ENCODE measurements around the gene ZNF148. TPM values are rescaled to one million over a fixed set of nuclear protein-coding genes. Genes with fewer than 3 reads are reported as not detected.

ZNF148 gene
- total RNA-seq, 2 experiments from 2014 or later, result 30.3 to 37.7 TPM

GRCh38 chr3:125239266-125239665 is 135.9 kb downstream of the ZNF148 start:
- H3K27me3 Mint-ChIP-seq, result no peaks in the 10 kb centered on the region
- no peak for DNase-seq
- ChIA-PET CTCF (no interaction called here), POLR2A (no interaction called here)
- H3K36me3 Mint-ChIP-seq (ENCODE audit: low read depth), result peaks cover 40% of the 10 kb centered on the region
- peaks cover 6% of the 10 kb centered on the region for H3K9me3 Mint-ChIP-seq (ENCODE audit: low read depth)
- ATAC-seq, result no peak
- no peak overlapping the region for H3K27ac Mint-ChIP-seq
- no peaks in the 10 kb centered on the region for H3K4me1 Mint-ChIP-seq
- H3K4me3 Mint-ChIP-seq, result no peak overlapping the region
- intact Hi-C loops (cut with DNase I, micrococcal nuclease), result loop anchor here (10.0 kb wide), 1 partner anchor 346 kb away; no protein-coding TSS in a partner anchor

- H3K36me3 Mint-ChIP-seq (ENCODE audit: low read depth), result peaks cover 40% of the 10 kb centered on the region
- POLR2A ChIA-PET, result no interaction called here
- peak; percentile 30 for ATAC-seq
- no peak overlapping the region for H3K4me3 Mint-ChIP-seq
- H3K4me1 Mint-ChIP-seq, result no peaks in the 10 kb centered on the region
- peaks cover 6% of the 10 kb centered on the region for H3K9me3 Mint-ChIP-seq (ENCODE audit: low read depth)
- intact Hi-C loops (cut with DNase I, micrococcal nuclease), result loop anchor here (10.0 kb wide), 1 partner anchor 346 kb away; no protein-coding TSS in a partner anchor
- H3K27me3 Mint-ChIP-seq, result no peaks in the 10 kb centered on the region
- DNase-seq, result no peak
- CTCF ChIA-PET, result no interaction called here
- H3K27ac Mint-ChIP-seq, result no peak overlapping the region
Measured at GRCh38 chr3:125238759-125239158, 136.4 kb downstream of the ZNF148 start.

GRCh38 chr3:125236331-125236903 is 138.7 kb downstream of the ZNF148 start:
- ChIA-PET CTCF (interaction anchor here (0.8 to 1.3 kb wide), 2 partner anchors 14 to 349 kb away, joined by 3 read pairs; no protein-coding TSS in a partner anchor), POLR2A (no interaction called here)
- Mint-ChIP-seq H3K4me3 (no peak overlapping the region), H3K9me3 (ENCODE audit: low read depth) (peaks cover 6% of the 10 kb centered on the region), H3K27me3 (no peaks in the 10 kb centered on the region), H3K36me3 (ENCODE audit: low read depth) (peaks cover 51% of the 10 kb centered on the region), H3K4me1 (peaks cover 19% of the 10 kb centered on the region), H3K27ac (no peak overlapping the region)
- intact Hi-C loops (cut with DNase I, micrococcal nuclease), result loop anchor here (10.0 kb wide), 1 partner anchor 348 kb away; no protein-coding TSS in a partner anchor
- no peak for DNase-seq
- no peak for ATAC-seq

GRCh38 chr3:125234831-125235230 is 140.3 kb downstream of the ZNF148 start:
- peaks cover 54% of the 10 kb centered on the region for H3K36me3 Mint-ChIP-seq (ENCODE audit: low read depth)
- intact Hi-C loops (cut with DNase I, micrococcal nuclease), result loop anchor here (5.0 to 10.0 kb wide), 2 partner anchors 142 to 350 kb away; partner anchors contain the start of gene ZNF148 (in 1 of the 2)

GRCh38 chr3:125232401-125232800 is 142.7 kb downstream of the ZNF148 start:
- Mint-ChIP-seq H3K36me3 (ENCODE audit: low read depth) (peaks cover 49% of the 10 kb centered on the region), H3K4me1 (peaks cover 22% of the 10 kb centered on the region), H3K27ac (peak overlapping the region; percentile 82), H3K9me3 (ENCODE audit: low read depth) (peaks cover 6% of the 10 kb centered on the region), H3K4me3 (peak overlapping the region; percentile 32), H3K27me3 (no peaks in the 10 kb centered on the region)
- POLR2A ChIA-PET, result interaction anchor here (0.7 kb wide), 1 partner anchor 192 kb away, joined by 6 read pairs; no protein-coding TSS in a partner anchor
- DNase-seq (peak; percentile 20), ATAC-seq (peak; percentile 49)
- intact Hi-C loops (cut with DNase I, micrococcal nuclease), result loop anchor here (2.0 to 10.0 kb wide), 4 partner anchors 78 to 352 kb away; partner anchors contain the start of gene ZNF148 (in 1 of the 2)
- CTCF ChIA-PET, result interaction anchor here (0.6 to 0.9 kb wide), 4 partner anchors 16 to 353 kb away, joined by 3 read pairs; no protein-coding TSS in a partner anchor

More at GRCh38 chr3:125234831-125235230, 140.3 kb downstream of the ZNF148 start:
- ChIA-PET POLR2A (no interaction called here), CTCF (no interaction called here)
- Mint-ChIP-seq H3K9me3 (ENCODE audit: low read depth) (peaks cover 6% of the 10 kb centered on the region), H3K4me3 (no peak overlapping the region), H3K4me1 (peaks cover 22% of the 10 kb centered on the region), H3K27me3 (no peaks in the 10 kb centered on the region), H3K27ac (no peak overlapping the region)
- ATAC-seq (no peak), DNase-seq (no peak)

- ATAC-seq (peak; percentile 92), DNase-seq (no peak)
- ChIA-PET CTCF (interaction anchor here (0.7 to 0.8 kb wide), 2 partner anchors 79 to 93 kb away, joined by 3 read pairs; no protein-coding TSS in a partner anchor), POLR2A (interaction anchor here (0.7 kb wide), 1 partner anchor 192 kb away, joined by 6 read pairs; no protein-coding TSS in a partner anchor)
- peaks cover 5% of the 10 kb centered on the region for H3K9me3 Mint-ChIP-seq (ENCODE audit: low read depth)
- H3K4me3 Mint-ChIP-seq, result no peak overlapping the region
- H3K27me3 Mint-ChIP-seq, result no peaks in the 10 kb centered on the region
- H3K4me1 Mint-ChIP-seq, result peaks cover 22% of the 10 kb centered on the region
- peaks cover 45% of the 10 kb centered on the region for H3K36me3 Mint-ChIP-seq (ENCODE audit: low read depth)
- peak overlapping the region; percentile 82 for H3K27ac Mint-ChIP-seq
- intact Hi-C loops (cut with DNase I, micrococcal nuclease), result loop anchor here (2.0 to 10.0 kb wide), 4 partner anchors 79 to 353 kb away; partner anchors contain the start of gene ZNF148 (in 1 of the 2)
Measured at GRCh38 chr3:125231895-125232294, 143.2 kb downstream of the ZNF148 start.

- no peak for ATAC-seq
- Mint-ChIP-seq H3K9me3 (ENCODE audit: low read depth) (no peaks in the 10 kb centered on the region), H3K36me3 (ENCODE audit: low read depth) (peaks cover 31% of the 10 kb centered on the region), H3K27me3 (no peaks in the 10 kb centered on the region), H3K4me3 (no peak overlapping the region), H3K27ac (no peak overlapping the region), H3K4me1 (peaks cover 22% of the 10 kb centered on the region)
- CTCF ChIA-PET, result no interaction called here
- DNase-seq, result no peak
- POLR2A ChIA-PET, result no interaction called here
- intact Hi-C loops (cut with DNase I, micrococcal nuclease), result loop anchor here (5.0 to 10.0 kb wide), 2 partner anchors 148 to 355 kb away; partner anchors contain the start of gene ZNF148 (in 1 of the 2)
Measured at GRCh38 chr3:125229707-125230106, 145.4 kb downstream of the ZNF148 start.

GRCh38 chr3:125229168-125229567 is 146.0 kb downstream of the ZNF148 start:
- DNase-seq (no peak), ATAC-seq (no peak)
- H3K27me3 Mint-ChIP-seq, result no peaks in the 10 kb centered on the region
- intact Hi-C loops (cut with DNase I, micrococcal nuclease), result no loop called here
- POLR2A ChIA-PET, result no interaction called here
- peaks cover 22% of the 10 kb centered on the region for H3K4me1 Mint-ChIP-seq
- CTCF ChIA-PET, result no interaction called here
- H3K4me3 Mint-ChIP-seq, result no peak overlapping the region
- no peak overlapping the region for H3K27ac Mint-ChIP-seq
- no peaks in the 10 kb centered on the region for H3K9me3 Mint-ChIP-seq (ENCODE audit: low read depth)
- H3K36me3 Mint-ChIP-seq (ENCODE audit: low read depth), result peaks cover 31% of the 10 kb centered on the region

GRCh38 chr3:125221831-125222230 is 153.3 kb downstream of the ZNF148 start:
- ATAC-seq (no peak), DNase-seq (no peak)
- Mint-ChIP-seq H3K9me3 (ENCODE audit: low read depth) (no peaks in the 10 kb centered on the region), H3K27me3 (no peaks in the 10 kb centered on the region), H3K27ac (no peak overlapping the region), H3K4me1 (peaks cover 2% of the 10 kb centered on the region), H3K36me3 (ENCODE audit: low read depth) (no peaks in the 10 kb centered on the region), H3K4me3 (no peak overlapping the region)
- ChIA-PET POLR2A (no interaction called here), CTCF (interaction anchor here (0.9 kb wide), 1 partner anchor 15 kb away, joined by 3 read pairs; no protein-coding TSS in a partner anchor)
- intact Hi-C loops (cut with DNase I, micrococcal nuclease), result no loop called here

- intact Hi-C loops (cut with DNase I, micrococcal nuclease), result no loop called here
- H3K9me3 Mint-ChIP-seq (ENCODE audit: low read depth), result no peaks in the 10 kb centered on the region
- ATAC-seq, result peak; percentile 44
- H3K27me3 Mint-ChIP-seq, result no peaks in the 10 kb centered on the region
- CTCF ChIA-PET, result interaction anchor here (0.6 kb wide), 1 partner anchor 225 kb away, joined by 3 read pairs; no protein-coding TSS in a partner anchor
- POLR2A ChIA-PET, result no interaction called here
- no peak for DNase-seq
- no peaks in the 10 kb centered on the region for H3K36me3 Mint-ChIP-seq (ENCODE audit: low read depth)
- peaks cover 2% of the 10 kb centered on the region for H3K4me1 Mint-ChIP-seq
- no peak overlapping the region for H3K27ac Mint-ChIP-seq
- no peak overlapping the region for H3K4me3 Mint-ChIP-seq
Measured at GRCh38 chr3:125220727-125221429, 154.2 kb downstream of the ZNF148 start.

GRCh38 chr3:125220183-125220582 is 154.9 kb downstream of the ZNF148 start:
- intact Hi-C loops (cut with DNase I, micrococcal nuclease), result no loop called here
- no peak overlapping the region for H3K4me3 Mint-ChIP-seq
- ChIA-PET CTCF (interaction anchor here (0.6 kb wide), 1 partner anchor 225 kb away, joined by 3 read pairs; no protein-coding TSS in a partner anchor), POLR2A (interaction anchor here (1.2 kb wide), 1 partner anchor 161 kb away, joined by 4 read pairs; no protein-coding TSS in a partner anchor)
- H3K27me3 Mint-ChIP-seq, result no peaks in the 10 kb centered on the region
- ATAC-seq (no peak), DNase-seq (no peak)
- H3K27ac Mint-ChIP-seq, result no peak overlapping the region
- peaks cover 2% of the 10 kb centered on the region for H3K4me1 Mint-ChIP-seq
- no peaks in the 10 kb centered on the region for H3K9me3 Mint-ChIP-seq (ENCODE audit: low read depth)
- no peaks in the 10 kb centered on the region for H3K36me3 Mint-ChIP-seq (ENCODE audit: low read depth)
